H1 (cell line): Measurements from ENCODE around the gene PPP1R1B.

Source experiments
- CREB1 ChIP-seq: IDR thresholded peaks from 2 replicates; pipeline ENCODE4 v1.6.1; 2012; ENCODE audit warnings: inconsistent platforms
- CTCF ChIP-seq, 3 experiments: IDR thresholded peaks; 1 replicate in 2 of 3; 2 replicates in 1 of 3; pipeline versions ENCODE4 v1.5.1 to v1.6.1; 2011; ENCODE audit warnings: low read length in 3 of 3, mild to moderate bottlenecking in 3 of 3, inconsistent platforms in 2 of 3, low read depth in 1 of 3, moderate library complexity in 1 of 3; ENCODE audit not compliant: insufficient read depth in 1 of 3; ENCODE audit errors: control extremely low read depth in 1 of 3
- EP300 ChIP-seq, 2 experiments: IDR thresholded peaks; 1 replicate in 1 of 2; 2 replicates in 1 of 2; pipeline ENCODE4 v1.6.1; 2011 to 2012; ENCODE audit warnings: low read depth in 2 of 2, low read length in 2 of 2, mild to moderate bottlenecking in 2 of 2, borderline replicate concordance in 1 of 2, inconsistent platforms in 1 of 2, moderate library complexity in 1 of 2
- EZH2 ChIP-seq: fragments of 200-600 bp; sonication (generic); IDR thresholded peaks from 2 replicates; pipeline ENCODE4 v1.7.1; 2012; ENCODE audit warnings: low read depth, mild to moderate bottlenecking, moderate library complexity, low read length, inconsistent platforms; ENCODE audit not compliant: severe bottlenecking
- KDM4A ChIP-seq: IDR thresholded peaks from one replicate; pipeline ENCODE4 v1.7.1; 2012; ENCODE audit warnings: low read depth, mild to moderate bottlenecking, moderate library complexity, low read length, inconsistent platforms; ENCODE audit not compliant: severe bottlenecking
- MAX ChIP-seq: IDR thresholded peaks from 2 replicates; pipeline ENCODE4 v1.6.1; 2012; ENCODE audit warnings: inconsistent platforms
- POLR2AphosphoS5 ChIP-seq: IDR thresholded peaks from 2 replicates; pipeline ENCODE4 v1.6.1; 2011; ENCODE audit warnings: low read depth, low read length
- SIN3A ChIP-seq, 2 experiments: IDR thresholded peaks in 1 of 2; conservative IDR thresholded peaks in 1 of 2; 2 replicates each; pipeline ENCODE4 v1.6.1; 2011 to 2012; ENCODE audit warnings: low read length in 2 of 2, improper control_type of control experiment in 1 of 2, low read depth in 1 of 2, mild to moderate bottlenecking in 1 of 2
- USF2 ChIP-seq: IDR thresholded peaks from 2 replicates; pipeline ENCODE4 v1.6.1; 2011; ENCODE audit warnings: low read length, improper control_type of control experiment

GRCh38 chr17:39629494-39629880 is 2.7 kb downstream of the PPP1R1B start:
- TF ChIP-seq SIN3A (conservative IDR thresholded peaks at IDR 0.05 in 1 of 2, IDR thresholded peaks at IDR 0.05 in 1 of 2; ENCODE audit: low read depth in 1 of 2, low read length in 2 of 2) (no peak), USF2 (no peak), POLR2AphosphoS5 (no peak), KDM4A (no peak), CTCF (IDR thresholded peaks at IDR 0.05; ENCODE audit: control extremely low read depth in 1 of 3, insufficient read depth in 1 of 3, low read depth in 1 of 3, low read length in 3 of 3) (no peak), CREB1 (no peak), EP300 (IDR thresholded peaks at IDR 0.05; ENCODE audit: borderline replicate concordance in 1 of 2, low read depth in 2 of 2, low read length in 2 of 2) (no peak), MAX (no peak), EZH2 (no peak)
